SK-N-SH (cell line): ENCODE measurements around the gene PPP1R11. TPM values are rescaled to one million over a fixed set of nuclear protein-coding genes. Genes with fewer than 3 reads are reported as not detected.

Source experiments
- CTCF ChIA-PET: fragments of 300-600, 350-600 bp; formaldehyde crosslinking; extraction: SDS; loops from one replicate; lab custom pipeline; 2021; lab: Yijun Ruan, JAX
- POLR2A ChIA-PET: fragments of 350-600 bp; sonication (Branson Sonifier 250); formaldehyde crosslinking; extraction: SDS; loops from one replicate; lab custom pipeline; 2020; ENCODE audit warnings: antibody characterized with exemption, inconsistent platforms; lab: Yijun Ruan, JAX
- DNase-seq: peaks from one replicate; pipeline ENCODE4 v3.0.0; 2012
- H2AFZ ChIP-seq: fragments of 200-600 bp; sonication (generic); 2 replicates; pipeline ENCODE4 v1.8.1; 2016; ENCODE audit warnings: antibody characterized with exemption, mild to moderate bottlenecking, low read depth
- H3F3A ChIP-seq: fragments of 200-600 bp; sonication (generic); replicated peaks from 2 replicates; pipeline ENCODE3; 2016; ENCODE audit warnings: antibody characterized with exemption, mild to moderate bottlenecking; ENCODE audit not compliant: insufficient read depth
- H3K27ac ChIP-seq, 2 experiments: fragments of 200-500 bp in 1 of 2; fragments of 200-600 bp in 1 of 2; sonication (Bioruptor generic) in 1 of 2; sonication (generic), shearing (Covaris generic) in 1 of 2; 2 replicates each; pipeline versions ENCODE4 v1.5.1 to v1.6.1; 2014 to 2016; ENCODE audit warnings: low read depth in 2 of 2, inconsistent platforms in 1 of 2, low read length in 1 of 2, mild to moderate bottlenecking in 1 of 2, mixed read lengths in 1 of 2
- H3K27me3 ChIP-seq: fragments of 200-600 bp; sonication (generic), shearing (Covaris generic); 2 replicates; pipeline ENCODE4 v1.6.1; 2016; ENCODE audit warnings: mixed run types; ENCODE audit not compliant: insufficient read depth
- H3K36me3 ChIP-seq, 2 experiments: fragments of 200-500 bp in 1 of 2; fragments of 200-600 bp in 1 of 2; sonication (Bioruptor generic) in 1 of 2; sonication (generic) in 1 of 2; replicated peaks in 1 of 2; 2 replicates each; pipeline versions ENCODE3 to v1.5.1; 2014 to 2016; ENCODE audit warnings: low read length in 1 of 2, mild to moderate bottlenecking in 1 of 2; ENCODE audit not compliant: insufficient read depth in 2 of 2, control insufficient read depth in 1 of 2
- H3K4me1 ChIP-seq, 2 experiments: fragments of 200-500 bp in 1 of 2; fragments of 200-600 bp in 1 of 2; sonication (Bioruptor generic) in 1 of 2; sonication (generic), shearing (Covaris generic) in 1 of 2; 2 replicates each; pipeline versions ENCODE4 v1.5.1 to v1.6.1; 2014 to 2016; ENCODE audit warnings: low read depth in 1 of 2, low read length in 1 of 2, mixed run types in 1 of 2; ENCODE audit not compliant: insufficient read depth in 2 of 2, control insufficient read depth in 1 of 2
- H3K4me2 ChIP-seq: fragments of 200-600 bp; sonication (generic), shearing (Covaris generic); 2 replicates; pipeline ENCODE4 v1.6.1; 2017; ENCODE audit warnings: mixed run types
- H3K4me3 ChIP-seq, 2 experiments: fragments of 200-500 bp in 1 of 2; fragments of 200-600 bp in 1 of 2; sonication (Bioruptor generic) in 1 of 2; sonication (generic), shearing (Covaris generic) in 1 of 2; 2 replicates each; pipeline versions ENCODE4 v1.5.1 to v1.8.1; 2014 to 2016; ENCODE audit warnings: low read depth in 2 of 2, inconsistent platforms in 1 of 2, low read length in 1 of 2, mild to moderate bottlenecking in 1 of 2, mixed read lengths in 1 of 2, moderate library complexity in 1 of 2
- H3K79me2 ChIP-seq: fragments of 200-600 bp; sonication (generic); 2 replicates; pipeline ENCODE4 v1.8.1; 2017; ENCODE audit warnings: mild to moderate bottlenecking; ENCODE audit not compliant: insufficient read depth
- H3K9ac ChIP-seq: fragments of 200-600 bp; sonication (generic); 2 replicates; pipeline ENCODE4 v1.6.1; 2017; ENCODE audit warnings: mixed run types
- H3K9me2 ChIP-seq: fragments of 200-600 bp; sonication (generic); 2 replicates; pipeline ENCODE4 v1.6.1; 2017; ENCODE audit warnings: mixed run types
- H3K9me3 ChIP-seq: fragments of 200-600 bp; sonication (generic); 2 replicates; pipeline ENCODE4 v1.6.1; 2017; ENCODE audit warnings: mixed run types, mild to moderate bottlenecking, moderate library complexity
- H4K20me1 ChIP-seq: fragments of 200-600 bp; sonication (generic); 2 replicates; pipeline ENCODE4 v1.6.1; 2017; ENCODE audit warnings: mild to moderate bottlenecking, mixed run types; ENCODE audit not compliant: insufficient read depth
- FOSL2 ChIP-seq: IDR thresholded peaks from 2 replicates; pipeline ENCODE4 v1.4.0; 2012; ENCODE audit warnings: low read depth, mild to moderate bottlenecking, moderate library complexity, borderline replicate concordance
- FOXJ3 ChIP-seq: sonication (generic); formaldehyde crosslinking; IDR thresholded peaks from 2 replicates; pipeline ENCODE4 v1.5.1; 2020; ENCODE audit warnings: mild to moderate bottlenecking, missing genetic modification reagents
- FOXM1 ChIP-seq: IDR thresholded peaks from 2 replicates; pipeline ENCODE4 v1.4.0; 2012; ENCODE audit warnings: low read depth, mild to moderate bottlenecking
- IRF3 ChIP-seq: fragments of 150-350 bp; IDR thresholded peaks from 2 replicates; pipeline ENCODE4 v1.6.1; 2016; ENCODE audit warnings: mild to moderate bottlenecking, low read depth, low read length
- JUND ChIP-seq: IDR thresholded peaks from 2 replicates; pipeline ENCODE4 v1.4.0; 2012
- NFIC ChIP-seq: IDR thresholded peaks from 2 replicates; pipeline ENCODE4 v1.4.0; 2012; ENCODE audit warnings: borderline replicate concordance
- RAD21 ChIP-seq: IDR thresholded peaks from 2 replicates; pipeline ENCODE4 v1.6.1; 2012; ENCODE audit warnings: mild to moderate bottlenecking, low read length
- RCOR1 ChIP-seq: fragments of 150-350 bp; IDR thresholded peaks from 2 replicates; pipeline ENCODE4 v1.6.1; 2017; ENCODE audit warnings: antibody characterized with exemption, low read length
- RXRA ChIP-seq: IDR thresholded peaks from 2 replicates; pipeline ENCODE4 v1.4.0; 2012; ENCODE audit warnings: low read depth, mild to moderate bottlenecking, borderline replicate concordance
- SIN3A ChIP-seq: IDR thresholded peaks from 2 replicates; pipeline ENCODE4 v1.6.1; 2012; ENCODE audit warnings: low read depth, mild to moderate bottlenecking, low read length, moderate library complexity, borderline replicate concordance
- TCF12 ChIP-seq: IDR thresholded peaks from 2 replicates; pipeline ENCODE4 v1.4.0; 2012
- TEAD4 ChIP-seq: IDR thresholded peaks from 2 replicates; pipeline ENCODE4 v1.4.0; 2012; ENCODE audit warnings: mild to moderate bottlenecking, borderline replicate concordance; ENCODE audit not compliant: insufficient read depth
- WGBS: methylation state at CpG from one replicate; pipeline ENCODE4 v1.1.6; 2017; ENCODE audit warnings: low lambda C conversion rate; 5-methylcytosine and 5-hydroxymethylcytosine counted together
- polyA plus RNA-seq, 3 experiments: library from polyadenylated mRNA; depleted of rRNA; stranded (reverse); fragments of >200 nt; gene quantifications; 2 replicates each; pipeline ENCODE4 v1.2.3, GENCODE V29; 2012
- TF ChIP-seq, protein P1 (sequence below): fragments of 200-600 bp; sonication (generic); IDR thresholded peaks from 2 replicates; pipeline ENCODE4 v1.6.1; 2017; ENCODE audit warnings: antibody characterized with exemption, mild to moderate bottlenecking, moderate library complexity

PPP1R11 gene
- polyA plus RNA-seq, 1 of the 3 experiments (the other 2 are of a cell fraction) = 46.8 TPM

DNA sequence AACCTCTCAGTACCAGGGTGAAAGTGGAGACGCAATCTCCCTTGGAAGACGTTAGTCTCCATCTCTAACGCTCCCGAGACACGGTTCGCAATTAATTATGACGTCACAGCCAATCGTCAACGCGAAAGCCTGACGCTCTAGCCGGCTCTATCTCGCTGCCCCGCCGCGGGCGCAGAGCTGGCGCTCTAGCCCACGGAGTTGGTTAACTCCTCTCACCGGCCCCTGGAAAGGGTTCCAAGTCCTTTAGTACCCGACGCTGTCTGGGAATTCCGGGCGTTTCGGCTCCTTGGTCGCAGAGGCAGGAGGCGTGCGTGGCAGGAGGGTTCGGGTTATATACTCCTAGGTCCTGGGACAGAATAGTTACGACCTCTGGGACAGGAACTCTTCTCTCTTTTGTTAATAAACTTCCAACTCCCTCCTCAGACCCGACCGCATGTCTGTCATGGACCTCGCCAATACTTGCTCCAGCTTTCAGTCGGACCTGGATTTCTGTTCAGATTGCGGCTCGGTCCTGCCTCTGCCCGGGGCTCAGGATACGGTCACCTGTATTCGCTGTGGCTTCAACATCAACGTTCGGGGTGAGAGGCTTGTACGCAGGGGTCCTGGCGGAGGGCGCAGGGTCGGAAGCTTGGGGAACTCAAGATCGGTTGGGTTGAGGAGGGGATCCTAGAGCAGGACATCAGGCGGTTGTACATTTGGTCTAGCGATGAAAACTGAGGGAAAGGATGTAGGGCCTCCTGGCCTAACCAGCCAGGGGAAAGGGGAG lies 5.7 kb upstream of the PPP1R11 start, which contains the start of gene POLR1H (continued):
- peak; percentile 50; the same call in 1 of the 2 replicates for TF ChIP-seq NFIC
- TF ChIP-seq, protein P1, sequence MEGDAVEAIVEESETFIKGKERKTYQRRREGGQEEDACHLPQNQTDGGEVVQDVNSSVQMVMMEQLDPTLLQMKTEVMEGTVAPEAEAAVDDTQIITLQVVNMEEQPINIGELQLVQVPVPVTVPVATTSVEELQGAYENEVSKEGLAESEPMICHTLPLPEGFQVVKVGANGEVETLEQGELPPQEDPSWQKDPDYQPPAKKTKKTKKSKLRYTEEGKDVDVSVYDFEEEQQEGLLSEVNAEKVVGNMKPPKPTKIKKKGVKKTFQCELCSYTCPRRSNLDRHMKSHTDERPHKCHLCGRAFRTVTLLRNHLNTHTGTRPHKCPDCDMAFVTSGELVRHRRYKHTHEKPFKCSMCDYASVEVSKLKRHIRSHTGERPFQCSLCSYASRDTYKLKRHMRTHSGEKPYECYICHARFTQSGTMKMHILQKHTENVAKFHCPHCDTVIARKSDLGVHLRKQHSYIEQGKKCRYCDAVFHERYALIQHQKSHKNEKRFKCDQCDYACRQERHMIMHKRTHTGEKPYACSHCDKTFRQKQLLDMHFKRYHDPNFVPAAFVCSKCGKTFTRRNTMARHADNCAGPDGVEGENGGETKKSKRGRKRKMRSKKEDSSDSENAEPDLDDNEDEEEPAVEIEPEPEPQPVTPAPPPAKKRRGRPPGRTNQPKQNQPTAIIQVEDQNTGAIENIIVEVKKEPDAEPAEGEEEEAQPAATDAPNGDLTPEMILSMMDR = no peak
- TF ChIP-seq TEAD4 = no peak
- TF ChIP-seq FOXJ3 (CRISPR knock-in tag) = no peak
- peak; percentile 51; the same call in 1 of the 2 replicates for TF ChIP-seq RCOR1
- no peak; the same call in 1 of the 2 replicates for TF ChIP-seq FOSL2
- TF ChIP-seq RAD21 = no peak
- TF ChIP-seq JUND = no peak
- TF ChIP-seq SIN3A = peak; percentile 79; the same call in 1 of the 2 replicates
- TF ChIP-seq RXRA = no peak
- peak; percentile 35; the same call in 1 of the 2 replicates for TF ChIP-seq TCF12
- no peak for TF ChIP-seq FOXM1

- Histone ChIP-seq H3K79me2 (peaks cover 36% of the 10 kb centered on the region), H3K27me3 (no peaks in the 10 kb centered on the region), H4K20me1 (no peaks in the 10 kb centered on the region), H3K4me1 (peaks cover 6 to 18% of the 10 kb centered on the region in 2 experiments; a peak in 3 of 4 replicates), H3K4me3 (peak overlapping the region; percentile 96 to 99), H3K9me2 (no peaks in the 10 kb centered on the region), H2AFZ (peak overlapping the region; percentile 98), H3K9me3 (no peaks in the 10 kb centered on the region), H3F3A (peaks cover 11% of the 10 kb centered on the region), H3K36me3 (peaks cover 23 to 30% of the 10 kb centered on the region in 2 experiments), H3K9ac (peak overlapping the region; percentile 89), H3K27ac (peak overlapping the region; percentile 71 to 77), H3K4me2 (peak overlapping the region; percentile 89)
- DNase-seq = no peak
- 25% methylated on average over 13 of the region's 13 CpGs for WGBS
- TF ChIP-seq JUND = no peak
- TF ChIP-seq, protein P1 = no peak
- no peak for TF ChIP-seq IRF3
- POLR2A ChIA-PET = no interaction called here
- CTCF ChIA-PET = interaction anchor here (1.6 kb wide), 1 partner anchor 69 kb away, joined by 9 read pairs; no protein-coding TSS in a partner anchor
Observed at GRCh38 chr6:30061858-30062458, 5.0 kb upstream of the PPP1R11 start.
